Adrenal gland (tissue), 12 donors: ENCODE measurements around the gene LRPPRC. TPM values are rescaled to one million over a fixed set of nuclear protein-coding genes. Genes with fewer than 3 reads are reported as not detected.

ENCODE experiments used
- DNase-seq, 7 donors: peaks; one replicate each; pipeline ENCODE4 v3.0.0-alpha.2; 2019 to 2020
- H3K27ac ChIP-seq, 5 donors: fragments of 200-600 bp; sonication (generic) in 4 of 5; 1 replicate in 3 of 5; 2 replicates in 2 of 5; pipeline versions ENCODE4 v1.5.1 to v1.8.0; 2016 to 2020; ENCODE audit warnings: mild to moderate bottlenecking in 1 of 5
- H3K27me3 ChIP-seq: fragments of 200-600 bp; 2 replicates; pipeline ENCODE4 v1.8.0; 2021
- H3K36me3 ChIP-seq, 2 donors: fragments of 200-600 bp; replicated peaks in 1 of 2; 1 replicate in 1 of 2; 2 replicates in 1 of 2; pipeline versions ENCODE4 v1.5.1 to v1.8.0; 2018 to 2022
- H3K4me1 ChIP-seq, 2 donors: fragments of 200-600 bp; replicated peaks in 1 of 2; 1 replicate in 1 of 2; 2 replicates in 1 of 2; pipeline versions ENCODE4 v1.5.1 to v1.8.0; 2018 to 2021
- H3K4me3 ChIP-seq, 4 donors: fragments of 200-600 bp; sonication (generic) in 3 of 4; one replicate each; pipeline ENCODE4 v1.5.1; 2016 to 2018
- H3K9me3 ChIP-seq, 3 donors: fragments of 200-600 bp; sonication (generic) in 1 of 3; replicated peaks in 1 of 3; 1 replicate in 2 of 3; 2 replicates in 1 of 3; pipeline versions ENCODE4 v1.5.1 to v1.8.0; 2016 to 2021
- POLR2A ChIP-seq, 2 donors: fragments of 450-650 bp; IDR thresholded peaks; one replicate each; pipeline ENCODE4 v1.6.1; 2017; ENCODE audit warnings: antibody characterized with exemption in 2 of 2, mild to moderate bottlenecking in 2 of 2, moderate library complexity in 1 of 2
- WGBS, 4 donors: extraction: QIAGEN DNeasy Blood & Tissue Kit in 2 of 4; methylation state at CpG; one replicate each; pipeline versions ENCODE4 v1.1.5 to v1.1.7; 2013 to 2017; 5-methylcytosine and 5-hydroxymethylcytosine counted together
- intact Hi-C, 2 donors: fragments of 100-400 bp; cut with DNase I; formaldehyde crosslinking; loops; one replicate each; pipeline versions ENCODE4 v1.14.1 to v1.15.0; 2022 to 2023
- polyA plus RNA-seq, 3 donors: library from polyadenylated mRNA; stranded (reverse); fragments of 200-250 nt in 2 of 3; fragments of 350-450 nt in 1 of 3; fragmentation: Illumina TruSeq in 1 of 3; extraction: RNeasy Lipid Tissue Mini Kit (QIAGEN cat#74804) in 1 of 3; gene quantifications; one replicate each; pipeline ENCODE4 v1.2.3, GENCODE V29; 2013 to 2014
- total RNA-seq, 9 donors: library from RNA; depleted of rRNA in 4 of 9; stranded (reverse); fragments of >200 nt in 4 of 9; fragments of 120-200 nt in 1 of 9; fragmentation: NEBNext Ultra II Directional in 1 of 9; extraction: Animal tissue kit (Norgen Biotek cat#: 25700) in 1 of 9; gene quantifications; one replicate each; pipeline versions ENCODE4 v1.1.0 to v1.2.4, GENCODE V29; 2013 to 2023
- TF ChIP-seq, protein P1 (sequence below), 6 experiments: fragments of 450-650 bp in 4 of 6; fragments of 200-600 bp in 2 of 6; sonication (generic) in 1 of 6; IDR thresholded peaks; 1 replicate in 5 of 6; 2 replicates in 1 of 6; pipeline versions ENCODE4 v1.5.1 to v1.8.0; 2016 to 2021; ENCODE audit warnings: antibody characterized with exemption in 6 of 6, mild to moderate bottlenecking in 2 of 6, moderate library complexity in 1 of 6
- donor health status: healthy with polysubstance abuse.
- donor health status: Bipolar disorder and iron deficiency.
- donor health status: DM: yes; HTN: yes; CAD: no.
- donor health status: DM: no; HTN: no; CAD: no.
- donor health status: DM: no; HTN: no; CAD: no.
- donor health status: DM: yes; HTN: yes; CAD: no.

LRPPRC gene
- total and polyA plus RNA-seq, 12 donors, result 18.3 to 113 (median 71.7) TPM

DNA sequence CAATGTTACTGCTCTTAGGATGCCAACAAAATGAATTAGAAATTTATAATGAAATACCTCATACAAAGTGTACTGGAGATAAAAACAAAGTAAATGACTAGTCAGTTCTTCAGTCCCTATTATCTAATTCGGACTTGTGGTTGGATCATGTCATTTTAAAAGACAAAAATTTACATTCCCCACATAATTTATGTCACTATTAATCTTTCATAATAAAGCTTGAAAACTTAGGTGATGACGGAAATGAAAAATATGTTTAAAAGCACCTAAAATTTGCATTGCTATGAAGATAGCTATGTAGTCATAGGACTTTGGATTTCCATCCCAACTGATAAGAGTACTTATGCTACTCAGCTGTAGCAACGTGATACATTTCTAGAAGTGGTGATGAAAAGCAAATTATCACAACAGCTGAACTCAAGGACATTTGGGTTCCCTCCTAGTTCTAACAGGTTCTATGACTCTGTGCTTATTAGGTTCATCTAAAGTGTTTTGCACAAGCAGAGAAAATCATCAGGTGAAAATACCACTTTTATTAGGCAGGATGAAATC, 58.4 kb downstream of the LRPPRC start:
- 81 to 87% (median 84%) methylated on average over 3 of the region's 3 CpGs for WGBS, 4 donors
- Histone ChIP-seq H3K27ac (no peak overlapping the region), H3K4me1 (peaks cover 0 to 4% of the 10 kb centered on the region in 2 donors), H3K27me3 (no peaks in the 10 kb centered on the region), H3K36me3 (peaks cover 3 to 18% of the 10 kb centered on the region in 2 donors), H3K4me3 (no peak overlapping the region), H3K9me3 (no peaks in the 10 kb centered on the region)
- TF ChIP-seq POLR2A (IDR thresholded peaks at IDR 0.05), result no peak
- TF ChIP-seq, protein P1, sequence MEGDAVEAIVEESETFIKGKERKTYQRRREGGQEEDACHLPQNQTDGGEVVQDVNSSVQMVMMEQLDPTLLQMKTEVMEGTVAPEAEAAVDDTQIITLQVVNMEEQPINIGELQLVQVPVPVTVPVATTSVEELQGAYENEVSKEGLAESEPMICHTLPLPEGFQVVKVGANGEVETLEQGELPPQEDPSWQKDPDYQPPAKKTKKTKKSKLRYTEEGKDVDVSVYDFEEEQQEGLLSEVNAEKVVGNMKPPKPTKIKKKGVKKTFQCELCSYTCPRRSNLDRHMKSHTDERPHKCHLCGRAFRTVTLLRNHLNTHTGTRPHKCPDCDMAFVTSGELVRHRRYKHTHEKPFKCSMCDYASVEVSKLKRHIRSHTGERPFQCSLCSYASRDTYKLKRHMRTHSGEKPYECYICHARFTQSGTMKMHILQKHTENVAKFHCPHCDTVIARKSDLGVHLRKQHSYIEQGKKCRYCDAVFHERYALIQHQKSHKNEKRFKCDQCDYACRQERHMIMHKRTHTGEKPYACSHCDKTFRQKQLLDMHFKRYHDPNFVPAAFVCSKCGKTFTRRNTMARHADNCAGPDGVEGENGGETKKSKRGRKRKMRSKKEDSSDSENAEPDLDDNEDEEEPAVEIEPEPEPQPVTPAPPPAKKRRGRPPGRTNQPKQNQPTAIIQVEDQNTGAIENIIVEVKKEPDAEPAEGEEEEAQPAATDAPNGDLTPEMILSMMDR (IDR thresholded peaks at IDR 0.05), result no peak
- intact Hi-C loops, result no loop called here
- no peak for DNase-seq

DNA sequence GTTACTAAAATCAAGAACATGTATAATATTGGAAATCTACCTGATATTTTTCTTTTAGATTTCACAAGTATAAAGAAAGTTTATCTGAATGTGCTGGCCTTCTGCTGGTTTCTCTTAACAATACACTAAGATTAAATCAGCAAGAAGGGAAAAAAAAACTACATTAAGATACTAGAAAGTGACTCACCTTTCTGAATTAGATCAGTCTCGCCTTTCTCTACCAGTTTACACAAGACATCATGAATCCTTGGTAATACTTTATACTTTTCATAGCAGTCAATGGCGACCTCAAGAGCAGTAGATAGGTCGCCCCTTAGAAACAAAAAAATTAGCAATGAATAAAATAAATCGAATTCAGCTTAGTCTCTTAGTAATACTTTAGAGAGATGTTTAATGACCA, 61.2 kb downstream of the LRPPRC start:
- TF ChIP-seq, protein P1 (IDR thresholded peaks at IDR 0.05), result no peak
- WGBS, 4 donors, result 84 to 88% (median 86%) methylated on average over 4 of the region's 4 CpGs
- Histone ChIP-seq H3K36me3 (peaks cover 3 to 18% of the 10 kb centered on the region in 2 donors), H3K27me3 (no peaks in the 10 kb centered on the region), H3K4me3 (no peak overlapping the region), H3K9me3 (no peaks in the 10 kb centered on the region), H3K4me1 (no peaks in the 10 kb centered on the region), H3K27ac (no peak overlapping the region)
- DNase-seq, result no peak
- intact Hi-C loops, result no loop called here

DNA sequence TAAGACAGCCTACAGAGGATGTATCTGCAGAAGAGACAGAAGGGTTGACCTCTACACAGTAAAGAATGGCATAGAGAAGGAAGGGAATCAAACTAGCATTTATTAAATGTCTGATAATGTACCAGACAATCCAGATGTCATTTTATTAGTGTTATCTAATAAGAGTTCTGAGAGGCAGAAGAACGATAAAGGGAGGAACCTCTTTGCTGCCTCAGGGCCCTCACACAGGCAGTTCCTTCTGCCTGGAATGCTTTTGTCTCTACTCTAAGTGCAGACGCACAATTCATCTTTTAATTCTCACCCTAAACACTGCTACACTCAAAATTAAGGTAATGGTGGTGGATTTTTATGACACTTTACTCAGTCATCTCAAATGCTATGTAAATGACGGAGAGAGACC, 64.5 kb downstream of the LRPPRC start:
- peaks cover 3 to 18% of the 10 kb centered on the region in 2 donors for H3K36me3 ChIP-seq
- TF ChIP-seq, protein P1 (IDR thresholded peaks at IDR 0.05), result no peak
- no peak for TF ChIP-seq POLR2A (IDR thresholded peaks at IDR 0.05)
- 87 to 99% (median 96%) methylated on average over 3 of the region's 3 CpGs for WGBS, 4 donors
- DNase-seq, result no peak
- H3K4me1 ChIP-seq, result peaks cover 0 to 12% of the 10 kb centered on the region in 2 donors
- intact Hi-C loops, result no loop called here
- H3K27me3 ChIP-seq, result no peaks in the 10 kb centered on the region
- peaks cover 0 to 6% (median 0%) of the 10 kb centered on the region in 3 donors for H3K9me3 ChIP-seq
- H3K4me3 ChIP-seq, result no peak overlapping the region
- no peak overlapping the region for H3K27ac ChIP-seq

DNA sequence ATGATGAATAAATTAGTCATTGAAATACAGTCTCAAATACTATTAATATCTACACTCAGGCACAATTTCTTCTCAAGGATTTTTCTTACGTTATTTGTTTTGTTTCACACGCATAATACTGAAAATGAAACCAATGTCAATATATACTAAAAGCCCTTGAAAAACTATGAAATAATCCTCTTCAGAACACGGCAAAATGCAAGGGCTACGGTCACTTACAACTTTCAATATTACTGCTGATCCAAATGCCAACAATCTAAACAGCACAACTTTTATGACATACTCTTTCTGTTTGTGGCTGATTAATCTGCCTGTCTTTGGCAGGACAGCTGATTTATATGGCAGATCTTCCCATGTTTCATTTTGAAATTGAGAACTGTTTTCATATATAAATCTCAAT, 68.3 kb downstream of the LRPPRC start:
- Histone ChIP-seq H3K4me1 (peaks cover 0 to 12% of the 10 kb centered on the region in 2 donors), H3K4me3 (no peak overlapping the region), H3K9me3 (peaks cover 0 to 6% (median 0%) of the 10 kb centered on the region in 3 donors), H3K27ac (no peak overlapping the region), H3K36me3 (peaks cover 0 to 14% of the 10 kb centered on the region in 2 donors), H3K27me3 (no peaks in the 10 kb centered on the region)
- DNase-seq, result no peak
- intact Hi-C loops, result no loop called here
- WGBS, 4 donors, result 44 to 56% (median 48%) methylated on average over 4 of the region's 4 CpGs
- TF ChIP-seq, protein P1 (IDR thresholded peaks at IDR 0.05), result no peak
- TF ChIP-seq POLR2A (IDR thresholded peaks at IDR 0.05), result no peak
